ENCODE data around the gene SEMA3F. TPM values are rescaled to one million over a fixed set of nuclear protein-coding genes. Genes with fewer than 3 reads are reported as not detected.
A peak's percentile ranks its signal among the peaks of the same experiment; 100 is the strongest.

The SEMA3F gene
- total RNA-seq, 1 donor from 2014 or later, result 79.8 TPM

- peak overlapping the region; percentile 80 for H3K4me3 ChIP-seq (ENCODE audit: low read depth, low read length)
- TF ChIP-seq CTCF (IDR thresholded peaks at IDR 0.05; ENCODE audit: insufficient read depth, low read length, poor library complexity, severe bottlenecking), result no peak
- DNase-seq (ENCODE audit: low read depth), result no peak
- no peaks in the 10 kb centered on the region for H3K36me3 ChIP-seq (ENCODE audit: control insufficient read depth, insufficient read depth, low read length)
- H3K27me3 ChIP-seq (ENCODE audit: control insufficient read depth, insufficient read depth, low read length), result no peaks in the 10 kb centered on the region
Measured at GRCh38 chr3:50237133-50237651, 82.1 kb downstream of the SEMA3F start.

- no peak for TF ChIP-seq CTCF (IDR thresholded peaks at IDR 0.05; ENCODE audit: insufficient read depth, low read length, poor library complexity, severe bottlenecking)
- Histone ChIP-seq H3K4me3 (ENCODE audit: low read depth, low read length) (peak overlapping the region; percentile 80), H3K27me3 (ENCODE audit: control insufficient read depth, insufficient read depth, low read length) (no peaks in the 10 kb centered on the region), H3K36me3 (ENCODE audit: control insufficient read depth, insufficient read depth, low read length) (no peaks in the 10 kb centered on the region)
- no peak for DNase-seq (ENCODE audit: low read depth)
Measured at GRCh38 chr3:50237754-50238548, 82.8 kb downstream of the SEMA3F start.

- no peaks in the 10 kb centered on the region for H3K27me3 ChIP-seq (ENCODE audit: control insufficient read depth, insufficient read depth, low read length)
- H3K4me3 ChIP-seq (ENCODE audit: low read depth, low read length), result peak overlapping the region; percentile 80
- DNase-seq (ENCODE audit: low read depth), result no peak
- TF ChIP-seq CTCF (IDR thresholded peaks at IDR 0.05; ENCODE audit: insufficient read depth, low read length, poor library complexity, severe bottlenecking), result no peak
- peaks cover under 1% of the 10 kb centered on the region for H3K36me3 ChIP-seq (ENCODE audit: control insufficient read depth, insufficient read depth, low read length)
Measured at GRCh38 chr3:50238549-50239026, 83.5 kb downstream of the SEMA3F start.

Other genes starting within 250 kb of the SEMA3F start
- 18.1 and 19.1 TPM in 2 replicates for gene MON1A, start 225.5 kb upstream of the SEMA3F start, total RNA-seq
- 35.9 and 41.5 TPM in 2 replicates for gene RBM6, start 215.2 kb upstream of the SEMA3F start, total RNA-seq
- 84.5 and 94.1 TPM in 2 replicates for gene RBM5, start 66.4 kb upstream of the SEMA3F start, total RNA-seq
- not detected in 2 replicates for gene GNAT1, start 36.3 kb downstream of the SEMA3F start, total RNA-seq
- 0.13 and 0.48 TPM in 2 replicates for gene SLC38A3, start 49.9 kb downstream of the SEMA3F start, total RNA-seq
- 208 and 221 TPM in 2 replicates for gene GNAI2, start 80.9 kb downstream of the SEMA3F start, total RNA-seq
- 17.9 and 18.4 TPM in 2 replicates for gene SEMA3B, start 113.8 kb downstream of the SEMA3F start, total RNA-seq
- not detected in 2 replicates for gene LSMEM2, start 123.8 kb downstream of the SEMA3F start, total RNA-seq
- 77.7 and 113 TPM in 2 replicates for gene IFRD2, start 137.1 kb downstream of the SEMA3F start, total RNA-seq
- gene HYAL3, start 144.1 kb downstream of the SEMA3F start, total RNA-seq, result 7.6 and 7.9 TPM in 2 replicates
- gene NAA80, start 144.1 kb downstream of the SEMA3F start, total RNA-seq, result 8.5 and 12.3 TPM in 2 replicates
- 0.14 TPM in 1 of 2 replicates, not detected in the other for gene HYAL1, start 148.2 kb downstream of the SEMA3F start, total RNA-seq
- 89.3 and 104 TPM in 2 replicates for gene HYAL2, start 167.4 kb downstream of the SEMA3F start, total RNA-seq
- 40.3 and 58.3 TPM in 2 replicates for gene TUSC2, start 172.9 kb downstream of the SEMA3F start, total RNA-seq
- gene RASSF1, start 185.5 kb downstream of the SEMA3F start, total RNA-seq, result 16.6 and 19.9 TPM in 2 replicates
- gene ZMYND10, start 190.4 kb downstream of the SEMA3F start, total RNA-seq, result 1.7 TPM in 1 of 2 replicates, not detected in the other
- gene NPRL2, start 195.5 kb downstream of the SEMA3F start, total RNA-seq, result 18.0 and 19.0 TPM in 2 replicates
- gene CYB561D2, start 195.5 kb downstream of the SEMA3F start, total RNA-seq, result 22.3 and 24.0 TPM in 2 replicates
- gene TMEM115, start 204.2 kb downstream of the SEMA3F start, total RNA-seq, result 82.5 and 90.0 TPM in 2 replicates